IgD-negative memory B cell (primary cell): ENCODE data around the gene TMEM161A. TPM values are rescaled to one million over a fixed set of nuclear protein-coding genes. Genes with fewer than 3 reads are reported as not detected.

Experiments
- H3K27ac Mint-ChIP-seq, 3 donors: one replicate each; pipeline ENCODE4 v1.8.0; 2020 to 2022; ENCODE audit warnings: mild to moderate bottlenecking in 3 of 3, mixed read lengths in 3 of 3, moderate library complexity in 1 of 3
- H3K27me3 Mint-ChIP-seq: one replicate; pipeline ENCODE4 v1.8.0; 2021; ENCODE audit warnings: mixed read lengths
- H3K36me3 Mint-ChIP-seq: one replicate; pipeline ENCODE4 v1.8.0; 2020; ENCODE audit warnings: mild to moderate bottlenecking, mixed read lengths
- H3K4me1 Mint-ChIP-seq, 3 donors: one replicate each; pipeline ENCODE4 v1.8.0; 2020 to 2022; ENCODE audit warnings: mixed read lengths in 3 of 3, mild to moderate bottlenecking in 1 of 3
- H3K4me3 Mint-ChIP-seq, 4 donors: one replicate each; pipeline ENCODE4 v1.8.0; 2020 to 2022; ENCODE audit warnings: mild to moderate bottlenecking in 4 of 4, mixed read lengths in 4 of 4, moderate library complexity in 3 of 4
- H3K9me3 Mint-ChIP-seq, 3 donors: one replicate each; pipeline ENCODE4 v1.8.0; 2020 to 2021; ENCODE audit warnings: mixed read lengths in 3 of 3, mild to moderate bottlenecking in 1 of 3
- polyA plus RNA-seq: library from polyadenylated mRNA; unstranded; fragments of 300-500 nt; fragmentation: Illumina TruSeq; gene quantifications from one replicate; pipeline ENCODE4 v1.2.3, GENCODE V29; 2021

TMEM161A gene
- polyA plus RNA-seq, 1 donor from 2014 or later: 18.5 TPM

DNA sequence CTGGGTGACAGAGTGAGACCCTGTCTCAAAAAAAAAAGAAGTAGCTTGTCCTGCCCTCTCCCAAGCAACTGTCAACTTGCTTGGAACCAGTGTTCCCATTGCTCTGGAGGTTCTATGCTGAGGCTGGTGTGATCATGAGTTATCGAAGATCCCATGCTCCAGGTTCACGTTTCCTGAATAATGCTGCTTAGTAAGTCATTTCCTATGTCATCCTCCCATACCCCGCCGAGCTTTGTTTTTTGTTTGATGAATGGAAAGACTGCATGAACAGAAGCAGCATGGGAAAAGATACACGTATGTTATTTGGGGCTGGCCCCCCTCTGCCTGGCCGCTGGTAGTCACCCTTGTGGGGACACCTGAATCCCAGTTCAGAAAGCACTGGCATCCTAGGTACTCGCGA, 63.2 kb downstream of the TMEM161A start:
- Mint-ChIP-seq H3K36me3 (peaks cover 11% of the 10 kb centered on the region), H3K4me1 (peaks cover 13 to 51% (median 34%) of the 10 kb centered on the region in 3 donors), H3K4me3 (peak overlapping the region in 1 of 4 donors; percentile 18), H3K9me3 (no peaks in the 10 kb centered on the region), H3K27me3 (no peaks in the 10 kb centered on the region), H3K27ac (peak overlapping the region in 1 of 3 donors; percentile 59)

DNA sequence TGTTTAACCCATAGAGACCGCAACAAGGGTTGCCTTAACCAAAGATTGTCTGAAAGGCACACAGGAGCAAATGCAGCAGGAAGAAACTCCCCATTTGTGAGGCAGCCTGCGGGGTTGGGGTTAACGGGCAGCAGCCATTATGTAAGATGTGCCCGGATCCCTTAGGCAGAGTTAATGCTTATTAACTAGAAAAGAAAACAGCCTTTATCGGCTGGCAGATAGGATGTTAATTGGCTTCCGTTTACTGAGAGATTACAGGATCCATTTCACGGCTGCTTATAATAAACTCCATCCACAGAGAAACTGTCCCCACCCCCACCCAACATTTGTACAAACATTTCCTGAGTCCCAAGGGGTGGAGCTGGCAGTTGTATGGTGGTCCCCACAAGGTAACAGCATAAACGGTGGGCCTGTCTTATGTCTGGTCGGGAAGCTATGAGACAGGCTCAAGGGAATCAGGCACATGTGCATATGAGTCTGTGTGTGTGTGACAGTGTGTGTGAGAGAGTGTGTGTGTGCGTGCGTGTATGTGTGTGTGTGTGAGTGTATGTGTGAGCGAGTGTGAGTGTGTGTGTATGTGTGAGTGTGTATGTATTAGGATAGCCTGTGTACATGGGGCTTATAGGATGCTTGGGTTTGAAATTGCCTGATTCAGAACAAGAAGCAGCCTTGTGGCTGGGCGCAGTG, 63.9 kb downstream of the TMEM161A start:
- H3K4me3 Mint-ChIP-seq: no peak overlapping the region
- peaks cover 10% of the 10 kb centered on the region for H3K36me3 Mint-ChIP-seq
- H3K27ac Mint-ChIP-seq: peak overlapping the region in 1 of 3 donors; percentile 59
- H3K9me3 Mint-ChIP-seq: no peaks in the 10 kb centered on the region
- peaks cover 17 to 52% (median 35%) of the 10 kb centered on the region in 3 donors for H3K4me1 Mint-ChIP-seq
- no peaks in the 10 kb centered on the region for H3K27me3 Mint-ChIP-seq

DNA sequence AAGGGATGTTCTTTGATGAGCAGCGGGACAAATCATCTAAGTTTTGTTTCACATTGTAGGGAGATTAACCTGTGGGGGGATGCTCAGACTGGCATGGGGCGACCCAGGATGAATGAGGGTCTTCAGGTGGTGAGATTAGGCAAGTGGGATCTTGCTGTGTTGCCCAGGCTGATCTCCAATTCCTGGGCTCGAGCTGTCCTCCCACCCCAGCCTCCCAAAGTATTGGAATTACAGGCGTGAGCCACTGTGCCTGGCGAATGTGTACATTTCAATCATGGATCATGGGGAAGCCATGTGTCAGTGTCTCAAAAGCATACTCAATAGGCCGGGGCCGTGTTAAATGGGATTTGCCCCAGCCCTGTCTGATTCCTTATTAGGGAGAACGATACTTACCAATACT, 66.4 kb downstream of the TMEM161A start:
- H3K4me1 Mint-ChIP-seq: peaks cover 23 to 53% (median 41%) of the 10 kb centered on the region in 3 donors
- no peaks in the 10 kb centered on the region for H3K27me3 Mint-ChIP-seq
- H3K4me3 Mint-ChIP-seq: peak overlapping the region in 2 of 4 donors; percentile 72 to 74
- peak overlapping the region in 1 of 3 donors; percentile 64 for H3K27ac Mint-ChIP-seq
- no peaks in the 10 kb centered on the region for H3K9me3 Mint-ChIP-seq
- peaks cover 11% of the 10 kb centered on the region for H3K36me3 Mint-ChIP-seq

Other genes starting within 250 kb of the TMEM161A start
- not detected for gene CERS1, start 242.3 kb downstream of the TMEM161A start, polyA plus RNA-seq
- gene COPE, start 219.1 kb downstream of the TMEM161A start, polyA plus RNA-seq: 295 TPM
- gene DDX49, start 218.8 kb downstream of the TMEM161A start, polyA plus RNA-seq: 30.2 TPM
- 25.2 TPM for gene HOMER3, start 197.3 kb downstream of the TMEM161A start, polyA plus RNA-seq
- 11.8 TPM for gene SUGP2, start 105.0 kb downstream of the TMEM161A start, polyA plus RNA-seq
- 27.9 TPM for gene ARMC6, start 104.9 kb downstream of the TMEM161A start, polyA plus RNA-seq
- gene SLC25A42, start 74.5 kb downstream of the TMEM161A start, polyA plus RNA-seq: 35.9 TPM
- gene MEF2B, start 31.8 kb upstream of the TMEM161A start, polyA plus RNA-seq: 1.8 TPM
- 21.6 TPM for gene BORCS8, start 53.7 kb upstream of the TMEM161A start, polyA plus RNA-seq
- 91.4 TPM for gene RFXANK, start 53.8 kb upstream of the TMEM161A start, polyA plus RNA-seq
- 37.6 TPM for gene NR2C2AP, start 64.9 kb upstream of the TMEM161A start, polyA plus RNA-seq
- gene NCAN, start 73.5 kb upstream of the TMEM161A start, polyA plus RNA-seq: not detected
- gene TM6SF2, start 134.8 kb upstream of the TMEM161A start, polyA plus RNA-seq: not detected
- gene SUGP1, start 182.0 kb upstream of the TMEM161A start, polyA plus RNA-seq: 42.1 TPM
- gene MAU2, start 182.4 kb upstream of the TMEM161A start, polyA plus RNA-seq: 24.5 TPM